GM23248 (cell line): ENCODE results near the gene C19orf25. TPM values are rescaled to one million over a fixed set of nuclear protein-coding genes. Genes with fewer than 3 reads are reported as not detected.
A peak's percentile ranks its signal among the peaks of the same experiment; 100 is the strongest.

Experiments
- DNase-seq: peaks from one replicate; pipeline ENCODE4 v3.0.0-alpha.2; 2015
- H2AFZ ChIP-seq: fragments of 200-600 bp; sonication (generic); 2 replicates; pipeline ENCODE4 v1.6.1; 2016; ENCODE audit warnings: antibody characterized with exemption
- H3F3A ChIP-seq: fragments of 200-600 bp; sonication (generic); 2 replicates; pipeline ENCODE4 v1.6.1; 2016; ENCODE audit warnings: mild to moderate bottlenecking, antibody characterized with exemption, mixed run types; ENCODE audit not compliant: insufficient read depth
- H3K27ac ChIP-seq: fragments of 200-600 bp; sonication (generic); 2 replicates; pipeline ENCODE4 v1.5.1; 2016; ENCODE audit warnings: mild to moderate bottlenecking
- H3K27me3 ChIP-seq: fragments of 200-600 bp; sonication (generic); replicated peaks from 2 replicates; pipeline ENCODE4 v1.6.1; 2016; ENCODE audit warnings: mild to moderate bottlenecking; ENCODE audit not compliant: insufficient read depth
- H3K36me3 ChIP-seq: fragments of 200-600 bp; sonication (generic); 2 replicates; pipeline ENCODE4 v1.6.1; 2016; ENCODE audit warnings: low read depth, mild to moderate bottlenecking
- H3K4me1 ChIP-seq: fragments of 200-600 bp; sonication (generic); 2 replicates; pipeline ENCODE4 v1.6.1; 2016; ENCODE audit warnings: mild to moderate bottlenecking; ENCODE audit not compliant: insufficient read depth
- H3K4me2 ChIP-seq: fragments of 200-600 bp; sonication (generic); one replicate; pipeline ENCODE4 v1.6.1; 2016; ENCODE audit warnings: mild to moderate bottlenecking; ENCODE audit not compliant: unreplicated experiment
- H3K4me3 ChIP-seq: fragments of 200-600 bp; sonication (generic); 2 replicates; pipeline ENCODE4 v1.5.1; 2016; ENCODE audit warnings: mild to moderate bottlenecking
- H3K79me2 ChIP-seq: fragments of 200-600 bp; sonication (generic); 2 replicates; pipeline ENCODE4 v1.6.1; 2016; ENCODE audit warnings: mild to moderate bottlenecking; ENCODE audit not compliant: insufficient read depth
- H3K9ac ChIP-seq: fragments of 200-600 bp; sonication (generic); 2 replicates; pipeline ENCODE4 v1.6.1; 2016; ENCODE audit warnings: mild to moderate bottlenecking
- H3K9me2 ChIP-seq: fragments of 200-600 bp; sonication (generic); 2 replicates; pipeline ENCODE4 v1.6.1; 2016; ENCODE audit warnings: mixed run types, mild to moderate bottlenecking, moderate library complexity; ENCODE audit not compliant: insufficient read depth
- H3K9me3 ChIP-seq: fragments of 200-600 bp; sonication (generic); one replicate; pipeline ENCODE4 v1.6.1; 2017; ENCODE audit warnings: low read depth
- H4K20me1 ChIP-seq: fragments of 200-600 bp; sonication (generic); 2 replicates; pipeline ENCODE4 v1.6.0; 2016; ENCODE audit not compliant: insufficient read depth
- EZH2 ChIP-seq: fragments of 200-600 bp; sonication (generic); IDR thresholded peaks from 2 replicates; pipeline ENCODE4 v1.6.1; 2018; ENCODE audit warnings: antibody characterized with exemption, mild to moderate bottlenecking; ENCODE audit not compliant: insufficient read depth, poor library complexity, severe bottlenecking
- EZH2phosphoT487 ChIP-seq: fragments of 200-600 bp; sonication (generic); IDR thresholded peaks from 2 replicates; pipeline ENCODE4 v1.6.1; 2018; ENCODE audit warnings: antibody characterized with exemption, moderate library complexity, mild to moderate bottlenecking, low read depth; ENCODE audit not compliant: insufficient read depth
- WGBS, 2 experiments: methylation state at CpG; one replicate each; pipeline ENCODE4 v1.1.6; 2015 to 2017; ENCODE audit warnings: low lambda C conversion rate in 2 of 2, low coverage in 1 of 2; ENCODE audit errors: missing lambda C conversion rate in 2 of 2; 5-methylcytosine and 5-hydroxymethylcytosine counted together
- in situ Hi-C: fragments of 300-500 bp; cut with MboI; formaldehyde crosslinking; loops from 2 replicates; pipeline ENCODE4 v1.15.0; 2020
- polyA plus RNA-seq: library from polyadenylated mRNA; unstranded; fragments of >200 nt; fragmentation: Nextera tagmentation; extraction: Ambion mirVana; gene quantifications from 2 replicates; pipeline ENCODE4 v1.2.1, GENCODE V29; 2016
- total RNA-seq: library from RNA; depleted of rRNA; stranded (reverse); fragments of >200 nt; shearing (Covaris generic); gene quantifications from 2 replicates; pipeline ENCODE4 v1.2.3, GENCODE V29; 2014

Gene C19orf25
- total and polyA plus RNA-seq, 2 experiments from 2014 or later: 34.7 to 35.9 TPM

DNA sequence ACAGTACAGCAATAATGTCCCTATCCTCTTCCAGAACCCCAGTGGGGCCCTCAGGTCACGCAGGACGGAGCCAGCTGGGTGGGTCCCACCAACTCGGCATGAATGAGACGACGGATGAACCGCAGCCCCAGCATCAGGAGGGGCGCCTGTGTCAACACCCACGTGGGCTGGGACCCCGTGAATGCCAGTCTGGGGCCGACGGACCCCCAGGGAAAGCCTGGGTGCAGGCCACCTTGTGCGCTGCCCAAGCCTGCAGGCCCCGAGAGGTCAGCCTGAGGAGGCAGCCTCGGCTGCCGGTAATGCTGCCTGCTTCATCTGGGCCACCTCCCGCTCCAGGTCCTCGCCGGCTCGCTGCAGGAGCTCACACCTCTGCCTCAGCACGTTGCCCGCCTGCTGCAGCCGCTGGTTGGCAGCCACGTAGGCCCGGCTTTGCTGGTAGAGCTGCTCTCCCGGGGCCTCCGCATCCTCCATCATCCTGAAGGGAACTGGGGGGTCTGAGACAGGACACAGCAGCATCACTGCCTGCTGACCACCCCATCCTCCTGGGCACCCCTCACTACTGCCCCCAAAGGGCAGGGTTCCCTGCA is 4.2 kb downstream of the C19orf25 start:
- no peak overlapping the region for H3K9ac ChIP-seq
- no peaks in the 10 kb centered on the region for H3K4me1 ChIP-seq
- no peak overlapping the region for H2AFZ ChIP-seq
- TF ChIP-seq EZH2 (no peak), EZH2phosphoT487 (no peak)
- H3K9me3 ChIP-seq: no peaks in the 10 kb centered on the region
- WGBS, 2 experiments: 87 to 88% methylated on average over 24 of the region's 26 CpGs
- H3K4me2 ChIP-seq: no peak overlapping the region
- H3K36me3 ChIP-seq: no peaks in the 10 kb centered on the region
- no peaks in the 10 kb centered on the region; the same call in 1 of the 2 replicates for H3K27me3 ChIP-seq
- no peak overlapping the region for H3K27ac ChIP-seq
- H3K9me2 ChIP-seq: no peaks in the 10 kb centered on the region
- no peaks in the 10 kb centered on the region for H4K20me1 ChIP-seq
- in situ Hi-C loops: no loop called here
- no peak overlapping the region for H3K4me3 ChIP-seq
- H3F3A ChIP-seq: no peaks in the 10 kb centered on the region
- peaks cover 28% of the 10 kb centered on the region for H3K79me2 ChIP-seq
- no peak for DNase-seq

DNA sequence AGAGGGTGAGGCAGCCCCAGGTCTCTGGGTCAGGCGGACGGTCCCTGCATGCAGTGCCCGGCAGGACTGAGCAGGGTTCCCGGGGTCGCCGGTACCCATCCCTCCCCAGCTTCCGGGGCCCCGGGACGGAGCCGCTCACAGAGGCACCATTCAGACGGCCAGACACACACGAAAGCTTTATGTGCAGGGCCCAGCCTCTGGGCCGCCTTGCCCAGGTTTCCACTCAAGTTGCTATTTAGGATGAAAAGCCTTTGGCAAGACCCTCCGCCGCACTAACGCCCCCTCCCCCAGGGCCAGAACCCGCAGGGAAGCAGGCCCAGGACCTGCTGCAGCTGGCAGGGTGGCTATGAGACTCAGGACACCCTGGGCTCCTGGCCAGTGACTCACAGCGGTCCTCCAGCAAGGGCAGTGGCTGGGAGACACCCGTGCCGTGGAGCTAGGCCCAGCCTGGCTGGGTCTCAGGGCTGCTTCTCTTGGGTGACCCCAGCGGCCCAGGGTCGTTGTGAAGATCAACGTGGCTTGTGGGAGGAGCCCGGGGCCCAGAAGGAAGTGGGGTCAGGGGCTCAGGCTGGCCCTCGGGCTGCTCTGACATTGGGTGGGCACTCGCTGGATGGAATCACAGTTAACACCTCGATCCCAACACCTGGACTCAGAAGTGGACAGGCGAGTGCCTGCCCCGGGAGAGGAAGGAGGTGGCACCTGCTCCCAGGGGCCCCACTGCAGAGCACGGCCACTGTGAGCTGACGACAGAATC is 4.8 kb downstream of the C19orf25 start:
- no peaks in the 10 kb centered on the region; the same call in 1 of the 2 replicates for H3K27me3 ChIP-seq
- H3K9me2 ChIP-seq: no peaks in the 10 kb centered on the region
- no peak overlapping the region for H2AFZ ChIP-seq
- TF ChIP-seq EZH2: no peak
- TF ChIP-seq EZH2phosphoT487: no peak
- DNase-seq: peak; percentile 69
- no peaks in the 10 kb centered on the region for H3F3A ChIP-seq
- H3K4me3 ChIP-seq: no peak overlapping the region
- no peaks in the 10 kb centered on the region for H3K4me1 ChIP-seq
- no peak overlapping the region for H3K27ac ChIP-seq
- no peaks in the 10 kb centered on the region for H3K9me3 ChIP-seq
- H3K9ac ChIP-seq: no peak overlapping the region
- no peaks in the 10 kb centered on the region for H3K36me3 ChIP-seq
- WGBS, 2 experiments: 59 to 67% methylated on average over 30 to 31 of the region's 31 CpGs
- no peaks in the 10 kb centered on the region for H4K20me1 ChIP-seq
- peaks cover 28% of the 10 kb centered on the region for H3K79me2 ChIP-seq
- in situ Hi-C loops: no loop called here
- H3K4me2 ChIP-seq: no peak overlapping the region

DNA sequence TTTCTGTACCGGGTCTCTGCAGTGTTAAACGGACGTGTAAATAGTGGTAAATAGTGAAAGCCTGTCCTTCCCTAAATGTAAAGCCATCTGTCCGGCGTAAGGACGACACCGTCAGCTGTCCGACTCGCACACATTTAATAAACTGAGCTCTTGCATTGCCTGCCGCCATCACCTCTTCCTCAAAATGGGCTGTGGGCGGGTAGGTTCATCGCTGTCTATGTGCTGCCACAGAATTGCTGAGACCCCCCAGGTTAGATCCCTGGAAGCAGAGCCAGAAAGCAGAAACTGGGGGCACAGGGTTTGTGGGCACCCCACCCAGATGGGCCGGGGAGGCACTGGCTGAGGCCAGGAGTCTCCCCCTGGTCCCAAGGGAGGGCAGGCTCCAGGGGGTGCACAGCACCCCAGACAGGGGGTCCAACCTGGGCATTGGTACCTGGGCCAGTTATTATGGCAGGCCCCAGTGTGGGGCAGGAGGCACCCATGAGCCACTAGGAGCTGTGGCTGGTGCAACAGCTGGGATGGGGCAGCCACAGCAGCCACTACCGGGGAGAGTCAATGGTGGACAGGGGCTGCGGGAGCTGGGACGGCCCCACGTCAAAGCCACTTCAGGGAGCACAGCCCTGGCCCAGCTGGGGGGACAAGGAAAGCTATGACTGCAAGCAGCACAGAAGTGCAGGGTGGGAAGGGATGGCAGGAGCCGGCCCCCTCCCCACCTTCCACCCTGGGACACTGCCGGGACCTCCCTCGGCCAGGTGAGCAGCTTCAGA is 5.7 kb downstream of the C19orf25 start:
- no peak overlapping the region for H2AFZ ChIP-seq
- no peak overlapping the region for H3K9ac ChIP-seq
- H3K9me3 ChIP-seq: no peaks in the 10 kb centered on the region
- no peaks in the 10 kb centered on the region for H3K9me2 ChIP-seq
- in situ Hi-C loops: no loop called here
- peaks cover 22% of the 10 kb centered on the region for H3K79me2 ChIP-seq
- H3K4me3 ChIP-seq: no peak overlapping the region
- WGBS, 2 experiments: 66 to 68% methylated on average over 20 of the region's 20 CpGs
- no peak overlapping the region for H3K4me2 ChIP-seq
- H3K4me1 ChIP-seq: no peaks in the 10 kb centered on the region
- no peak for DNase-seq
- no peaks in the 10 kb centered on the region for H4K20me1 ChIP-seq
- no peaks in the 10 kb centered on the region for H3K36me3 ChIP-seq
- no peak overlapping the region for H3K27ac ChIP-seq
- TF ChIP-seq EZH2 (no peak), EZH2phosphoT487 (no peak)
- no peaks in the 10 kb centered on the region; the same call in 1 of the 2 replicates for H3K27me3 ChIP-seq
- no peaks in the 10 kb centered on the region for H3F3A ChIP-seq

DNA sequence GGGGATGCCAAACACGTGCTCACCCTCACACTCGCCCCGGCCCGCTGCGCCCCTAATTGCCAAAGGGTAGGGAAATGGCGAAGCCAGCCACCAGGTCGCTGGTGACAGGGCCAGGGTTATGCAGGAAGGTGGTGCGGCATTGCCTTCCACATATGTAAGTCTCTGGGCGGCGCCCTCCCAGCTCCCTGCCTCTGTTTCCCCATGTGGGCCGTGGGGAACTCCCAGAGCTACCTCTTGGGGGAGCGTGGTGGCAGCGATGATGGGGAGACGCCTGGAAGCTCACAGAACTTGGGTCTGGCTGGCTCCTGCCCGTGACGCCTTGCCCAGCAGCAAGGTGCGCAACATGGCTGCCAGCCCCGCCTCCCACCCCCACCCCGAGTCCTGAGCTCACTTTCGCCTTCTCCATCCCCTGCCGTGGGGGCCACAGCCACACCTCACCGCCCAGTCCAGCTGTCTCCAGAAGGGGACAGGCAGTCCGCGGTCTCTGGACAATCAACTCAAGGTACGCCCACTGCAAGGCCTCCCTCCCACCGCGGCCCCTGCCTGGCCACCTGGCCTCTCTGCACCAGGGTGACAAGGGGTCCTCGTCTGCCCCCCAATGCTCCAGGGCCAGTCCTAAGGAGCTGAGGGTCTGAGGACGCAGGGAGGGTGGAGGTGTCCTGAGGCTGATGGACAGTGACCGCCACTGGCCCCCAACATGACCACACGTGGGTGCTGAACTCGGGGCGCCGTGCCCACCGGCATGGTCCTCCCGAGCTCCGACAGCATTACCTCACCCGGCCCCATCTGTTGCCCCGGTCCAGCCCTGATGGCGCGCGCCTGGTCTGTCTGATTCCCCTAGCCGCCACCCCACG is 6.6 kb downstream of the C19orf25 start:
- no peak overlapping the region for H3K4me3 ChIP-seq
- no peaks in the 10 kb centered on the region for H4K20me1 ChIP-seq
- no peaks in the 10 kb centered on the region for H3F3A ChIP-seq
- H3K4me2 ChIP-seq: no peak overlapping the region
- H3K79me2 ChIP-seq: peaks cover 13% of the 10 kb centered on the region
- TF ChIP-seq EZH2: no peak
- H3K4me1 ChIP-seq: no peaks in the 10 kb centered on the region
- no peak overlapping the region for H2AFZ ChIP-seq
- in situ Hi-C loops: no loop called here
- WGBS, 2 experiments: 41 to 52% methylated on average over 37 to 44 of the region's 44 CpGs
- no peak for DNase-seq
- H3K36me3 ChIP-seq: no peaks in the 10 kb centered on the region
- H3K9me2 ChIP-seq: no peaks in the 10 kb centered on the region
- no peaks in the 10 kb centered on the region for H3K9me3 ChIP-seq
- no peak overlapping the region for H3K9ac ChIP-seq
- H3K27ac ChIP-seq: no peak overlapping the region
- H3K27me3 ChIP-seq: no peaks in the 10 kb centered on the region; the same call in 1 of the 2 replicates
